HepG2 (cell line): ENCODE measurements around the gene CTU2.
"Not testable (repeated sequence)": the region's sequence is repeated elsewhere in the genome, so short reads cannot be mapped to it uniquely, and the experiment has no call there.

Experiments used
- BRD4 ChIP-seq: sonication (generic); formaldehyde crosslinking; IDR thresholded peaks from 2 replicates; pipeline ENCODE4 v1.4.0; 2020; ENCODE audit warnings: missing genetic modification reagents
- TF ChIP-seq, protein P1 (sequence below): sonication (generic); formaldehyde crosslinking; IDR thresholded peaks from 2 replicates; pipeline ENCODE4 v1.8.0; 2022; ENCODE audit warnings: low read depth, missing genetic modification reagents

DNA sequence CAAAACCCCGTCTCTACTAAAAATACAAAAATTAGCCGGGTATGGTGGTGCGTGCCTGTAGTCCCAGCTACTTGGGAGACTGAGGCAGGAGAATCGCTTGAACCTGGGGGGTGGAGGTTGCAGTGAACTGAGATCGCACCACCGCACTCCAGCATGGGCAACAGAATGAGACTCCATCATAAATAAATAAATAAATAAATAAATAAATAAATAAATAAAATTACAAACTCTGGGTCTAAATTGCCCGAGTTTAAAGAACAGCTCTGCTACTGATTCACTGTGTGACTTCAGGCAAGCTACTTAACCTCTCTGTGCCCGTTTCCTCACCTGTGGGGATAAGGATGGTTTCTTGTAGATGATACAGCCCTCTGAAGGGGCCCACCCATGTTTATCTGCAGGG, 36.8 kb upstream of the CTU2 start:
- TF ChIP-seq, protein P1, sequence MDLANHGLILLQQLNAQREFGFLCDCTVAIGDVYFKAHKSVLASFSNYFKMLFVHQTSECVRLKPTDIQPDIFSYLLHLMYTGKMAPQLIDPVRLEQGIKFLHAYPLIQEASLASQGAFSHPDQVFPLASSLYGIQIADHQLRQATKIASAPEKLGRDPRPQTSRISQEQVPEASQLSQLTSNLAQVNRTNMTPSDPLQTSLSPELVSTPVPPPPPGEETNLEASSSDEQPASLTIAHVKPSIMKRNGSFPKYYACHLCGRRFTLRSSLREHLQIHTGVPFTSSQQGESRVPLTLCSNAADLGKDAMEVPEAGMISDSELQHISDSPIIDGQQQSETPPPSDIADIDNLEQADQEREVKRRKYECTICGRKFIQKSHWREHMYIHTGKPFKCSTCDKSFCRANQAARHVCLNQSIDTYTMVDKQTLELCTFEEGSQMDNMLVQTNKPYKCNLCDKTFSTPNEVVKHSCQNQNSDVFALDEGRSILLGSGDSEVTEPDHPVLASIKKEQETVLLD (CRISPR knock-in tag), result not testable (repeated sequence)
- not testable (repeated sequence) for TF ChIP-seq BRD4 (CRISPR knock-in tag)
